A549 (cell line): Measurements from ENCODE around the gene ADGRL3.

Source experiments
- EP300 ChIP-seq, 2 experiments: fragments of >200 bp; sonication (Bioruptor Twin); formaldehyde crosslinking; IDR thresholded peaks; 2 replicates in 1 of 2; 3 replicates in 1 of 2; pipeline ENCODE4 v1.6.1; 2016 to 2017
- HDAC2 ChIP-seq: fragments of 200-600 bp; sonication (generic); IDR thresholded peaks from 2 replicates; pipeline ENCODE4 v1.6.1; 2016
- JUN ChIP-seq, 2 experiments: fragments of >200 bp; sonication (Bioruptor Twin); formaldehyde crosslinking; IDR thresholded peaks; 2 replicates in 1 of 2; 3 replicates in 1 of 2; pipeline ENCODE4 v1.6.1; 2016 to 2017
- KDM1A ChIP-seq: fragments of 200-600 bp; sonication (generic); IDR thresholded peaks from 2 replicates; pipeline ENCODE4 v1.6.1; 2016; ENCODE audit warnings: low read depth, mild to moderate bottlenecking
- POLR2A ChIP-seq: IDR thresholded peaks from 2 replicates; pipeline ENCODE4 v1.6.1; 2012; ENCODE audit warnings: mild to moderate bottlenecking, low read length
- POLR2AphosphoS2 ChIP-seq: conservative IDR thresholded peaks from 2 replicates; pipeline ENCODE4 v1.6.1; 2012; ENCODE audit warnings: low read length, improper control_type of control experiment, inconsistent platforms
- RCOR1 ChIP-seq: fragments of 150-350 bp; IDR thresholded peaks from 2 replicates; pipeline ENCODE4 v1.6.1; 2014; ENCODE audit warnings: antibody characterized with exemption, low read length, low read depth
- SMC3 ChIP-seq: fragments of >200 bp; sonication (Bioruptor Twin); formaldehyde crosslinking; IDR thresholded peaks from 3 replicates; pipeline ENCODE4 v1.6.1; 2018; ENCODE audit warnings: inconsistent platforms
- ZC3H11A ChIP-seq: fragments of 450-650 bp; IDR thresholded peaks from 2 replicates; pipeline ENCODE4 v1.6.1; 2014; ENCODE audit warnings: antibody characterized with exemption, mild to moderate bottlenecking
- ZNF302 ChIP-seq: fragments of 250-450 bp; sonication (Bioruptor Pico); IDR thresholded peaks from 2 replicates; pipeline ENCODE4 v1.9.0; 2021; ENCODE audit warnings: inconsistent platforms, mild to moderate bottlenecking, moderate library complexity
- TF ChIP-seq, protein P1 (sequence below): fragments of >200 bp; sonication (Bioruptor Twin); formaldehyde crosslinking; IDR thresholded peaks from 3 replicates; pipeline ENCODE4 v1.5.1; 2016
- TF ChIP-seq, protein P2 (sequence below): fragments of 150-350 bp; IDR thresholded peaks from 2 replicates; pipeline ENCODE4 v1.6.1; 2014; ENCODE audit warnings: low read depth, mild to moderate bottlenecking, low read length
- TF ChIP-seq, protein P3 (sequence below): fragments of 450-650 bp; IDR thresholded peaks from 2 replicates; pipeline ENCODE4 v1.6.1; 2014; ENCODE audit warnings: antibody characterized with exemption
- TF ChIP-seq, protein P4 (sequence below): fragments of 200-600 bp; sonication (generic); IDR thresholded peaks from 2 replicates; pipeline ENCODE4 v1.6.1; 2016; ENCODE audit warnings: antibody characterized with exemption, mild to moderate bottlenecking, moderate library complexity

DNA sequence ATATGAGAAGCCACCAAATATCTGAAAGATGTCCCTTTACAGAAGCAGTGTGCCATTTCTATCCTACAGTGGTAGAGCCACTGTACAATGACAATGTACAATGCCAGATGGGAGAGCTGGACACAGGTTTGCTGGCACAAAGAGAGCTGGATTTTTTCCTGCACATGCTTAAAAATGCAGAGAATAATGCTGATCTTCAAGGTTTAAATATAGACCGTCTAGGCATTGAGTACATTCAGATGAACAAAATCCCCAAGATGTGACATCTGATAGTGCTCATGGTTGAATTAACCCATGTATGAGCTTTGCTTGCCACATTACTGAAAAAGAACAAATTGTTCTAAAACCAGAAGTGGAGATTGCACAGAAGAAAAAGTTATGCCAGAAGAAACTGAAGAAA lies 11.7 kb downstream of the ADGRL3 start:
- TF ChIP-seq, protein P1, sequence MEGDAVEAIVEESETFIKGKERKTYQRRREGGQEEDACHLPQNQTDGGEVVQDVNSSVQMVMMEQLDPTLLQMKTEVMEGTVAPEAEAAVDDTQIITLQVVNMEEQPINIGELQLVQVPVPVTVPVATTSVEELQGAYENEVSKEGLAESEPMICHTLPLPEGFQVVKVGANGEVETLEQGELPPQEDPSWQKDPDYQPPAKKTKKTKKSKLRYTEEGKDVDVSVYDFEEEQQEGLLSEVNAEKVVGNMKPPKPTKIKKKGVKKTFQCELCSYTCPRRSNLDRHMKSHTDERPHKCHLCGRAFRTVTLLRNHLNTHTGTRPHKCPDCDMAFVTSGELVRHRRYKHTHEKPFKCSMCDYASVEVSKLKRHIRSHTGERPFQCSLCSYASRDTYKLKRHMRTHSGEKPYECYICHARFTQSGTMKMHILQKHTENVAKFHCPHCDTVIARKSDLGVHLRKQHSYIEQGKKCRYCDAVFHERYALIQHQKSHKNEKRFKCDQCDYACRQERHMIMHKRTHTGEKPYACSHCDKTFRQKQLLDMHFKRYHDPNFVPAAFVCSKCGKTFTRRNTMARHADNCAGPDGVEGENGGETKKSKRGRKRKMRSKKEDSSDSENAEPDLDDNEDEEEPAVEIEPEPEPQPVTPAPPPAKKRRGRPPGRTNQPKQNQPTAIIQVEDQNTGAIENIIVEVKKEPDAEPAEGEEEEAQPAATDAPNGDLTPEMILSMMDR: no peak
- no peak for TF ChIP-seq HDAC2
- TF ChIP-seq POLR2AphosphoS2: no peak
- no peak for TF ChIP-seq ZNF302
- no peak for TF ChIP-seq SMC3
- TF ChIP-seq, protein P2, sequence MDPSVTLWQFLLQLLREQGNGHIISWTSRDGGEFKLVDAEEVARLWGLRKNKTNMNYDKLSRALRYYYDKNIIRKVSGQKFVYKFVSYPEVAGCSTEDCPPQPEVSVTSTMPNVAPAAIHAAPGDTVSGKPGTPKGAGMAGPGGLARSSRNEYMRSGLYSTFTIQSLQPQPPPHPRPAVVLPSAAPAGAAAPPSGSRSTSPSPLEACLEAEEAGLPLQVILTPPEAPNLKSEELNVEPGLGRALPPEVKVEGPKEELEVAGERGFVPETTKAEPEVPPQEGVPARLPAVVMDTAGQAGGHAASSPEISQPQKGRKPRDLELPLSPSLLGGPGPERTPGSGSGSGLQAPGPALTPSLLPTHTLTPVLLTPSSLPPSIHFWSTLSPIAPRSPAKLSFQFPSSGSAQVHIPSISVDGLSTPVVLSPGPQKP: no peak
- TF ChIP-seq, protein P3, sequence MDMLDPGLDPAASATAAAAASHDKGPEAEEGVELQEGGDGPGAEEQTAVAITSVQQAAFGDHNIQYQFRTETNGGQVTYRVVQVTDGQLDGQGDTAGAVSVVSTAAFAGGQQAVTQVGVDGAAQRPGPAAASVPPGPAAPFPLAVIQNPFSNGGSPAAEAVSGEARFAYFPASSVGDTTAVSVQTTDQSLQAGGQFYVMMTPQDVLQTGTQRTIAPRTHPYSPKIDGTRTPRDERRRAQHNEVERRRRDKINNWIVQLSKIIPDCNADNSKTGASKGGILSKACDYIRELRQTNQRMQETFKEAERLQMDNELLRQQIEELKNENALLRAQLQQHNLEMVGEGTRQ: no peak
- no peak for TF ChIP-seq POLR2A
- TF ChIP-seq KDM1A: no peak
- TF ChIP-seq, protein P4, sequence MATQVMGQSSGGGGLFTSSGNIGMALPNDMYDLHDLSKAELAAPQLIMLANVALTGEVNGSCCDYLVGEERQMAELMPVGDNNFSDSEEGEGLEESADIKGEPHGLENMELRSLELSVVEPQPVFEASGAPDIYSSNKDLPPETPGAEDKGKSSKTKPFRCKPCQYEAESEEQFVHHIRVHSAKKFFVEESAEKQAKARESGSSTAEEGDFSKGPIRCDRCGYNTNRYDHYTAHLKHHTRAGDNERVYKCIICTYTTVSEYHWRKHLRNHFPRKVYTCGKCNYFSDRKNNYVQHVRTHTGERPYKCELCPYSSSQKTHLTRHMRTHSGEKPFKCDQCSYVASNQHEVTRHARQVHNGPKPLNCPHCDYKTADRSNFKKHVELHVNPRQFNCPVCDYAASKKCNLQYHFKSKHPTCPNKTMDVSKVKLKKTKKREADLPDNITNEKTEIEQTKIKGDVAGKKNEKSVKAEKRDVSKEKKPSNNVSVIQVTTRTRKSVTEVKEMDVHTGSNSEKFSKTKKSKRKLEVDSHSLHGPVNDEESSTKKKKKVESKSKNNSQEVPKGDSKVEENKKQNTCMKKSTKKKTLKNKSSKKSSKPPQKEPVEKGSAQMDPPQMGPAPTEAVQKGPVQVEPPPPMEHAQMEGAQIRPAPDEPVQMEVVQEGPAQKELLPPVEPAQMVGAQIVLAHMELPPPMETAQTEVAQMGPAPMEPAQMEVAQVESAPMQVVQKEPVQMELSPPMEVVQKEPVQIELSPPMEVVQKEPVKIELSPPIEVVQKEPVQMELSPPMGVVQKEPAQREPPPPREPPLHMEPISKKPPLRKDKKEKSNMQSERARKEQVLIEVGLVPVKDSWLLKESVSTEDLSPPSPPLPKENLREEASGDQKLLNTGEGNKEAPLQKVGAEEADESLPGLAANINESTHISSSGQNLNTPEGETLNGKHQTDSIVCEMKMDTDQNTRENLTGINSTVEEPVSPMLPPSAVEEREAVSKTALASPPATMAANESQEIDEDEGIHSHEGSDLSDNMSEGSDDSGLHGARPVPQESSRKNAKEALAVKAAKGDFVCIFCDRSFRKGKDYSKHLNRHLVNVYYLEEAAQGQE: no peak
- no peak for TF ChIP-seq JUN (IDR thresholded peaks at IDR 0.05)
- TF ChIP-seq ZC3H11A: no peak
- TF ChIP-seq EP300 (IDR thresholded peaks at IDR 0.05): no peak
- TF ChIP-seq RCOR1: no peak
